Stomach (tissue), 4 donors: Measurements from ENCODE around the gene ANGPTL7.

Experiments
- CTCF ChIP-seq, 7 experiments: fragments of 450-650 bp in 4 of 7; fragments of 200-600 bp in 3 of 7; sonication (generic) in 3 of 7; IDR thresholded peaks; one replicate each; pipeline ENCODE4 v1.5.1; 2016 to 2019; ENCODE audit warnings: antibody characterized with exemption in 7 of 7, control low read depth in 2 of 7, mild to moderate bottlenecking in 1 of 7
- EP300 ChIP-seq: sonication (generic); formaldehyde crosslinking; IDR thresholded peaks from one replicate; pipeline ENCODE4 v1.6.1; 2017; ENCODE audit warnings: antibody characterized with exemption
- POLR2A ChIP-seq, 4 donors: fragments of 450-650 bp; IDR thresholded peaks; one replicate each; pipeline ENCODE4 v1.6.1; 2016; ENCODE audit warnings: antibody characterized with exemption in 4 of 4, control low read depth in 2 of 4, mild to moderate bottlenecking in 1 of 4, moderate library complexity in 1 of 4
- POLR2AphosphoS5 ChIP-seq, 3 donors: sonication (generic); formaldehyde crosslinking; IDR thresholded peaks; one replicate each; pipeline ENCODE4 v1.6.1; 2016; ENCODE audit warnings: antibody characterized with exemption in 3 of 3

GRCh38 chr1:11170102-11170501 lies 19.1 kb upstream of the ANGPTL7 start:
- no peak for TF ChIP-seq CTCF (IDR thresholded peaks at IDR 0.05)
- TF ChIP-seq POLR2AphosphoS5 (IDR thresholded peaks at IDR 0.05): no peak
- no peak for TF ChIP-seq POLR2A (IDR thresholded peaks at IDR 0.05)
- no peak for TF ChIP-seq EP300
